H1 (cell line): ENCODE results near the gene SMG7. TPM values are rescaled to one million over a fixed set of nuclear protein-coding genes. Genes with fewer than 3 reads are reported as not detected.

ENCODE experiments used
- CTCF ChIA-PET: fragments of 300-600 bp; sonication (Branson Sonifier 250); formaldehyde crosslinking; loops from one replicate; lab custom pipeline; 2021; ENCODE audit not compliant: partially characterized antibody; lab: Charles Lee
- POLR2A ChIA-PET: fragments of 300-600 bp; sonication (Branson Sonifier 250); formaldehyde crosslinking; loops from one replicate; lab custom pipeline; 2021; ENCODE audit warnings: inconsistent platforms; ENCODE audit not compliant: partially characterized antibody; lab: Charles Lee
- DNase-seq, 2 experiments: peaks; one replicate each; pipeline versions ENCODE4 v3.0.0 to v3.0.0-alpha.2; 2010 to 2022; ENCODE audit warnings: low spot score in 2 of 2, low read depth in 1 of 2, mixed read lengths in 1 of 2
- FAIRE-seq: peaks from 2 replicates; lab custom pipeline; 2011; peaks lifted over from hg19 to GRCh38; lab: Jason Lieb, UNC
- H2AFZ ChIP-seq: 2 replicates; pipeline ENCODE4 v1.8.1; 2012; ENCODE audit warnings: low read length, inconsistent platforms
- H2AK5ac ChIP-seq: 2 replicates; pipeline ENCODE4 v1.6.1; 2013; ENCODE audit warnings: low read depth, low read length
- H2BK120ac ChIP-seq: replicated peaks from 2 replicates; pipeline ENCODE3; 2013; ENCODE audit warnings: low read depth, low read length, inconsistent platforms
- H2BK12ac ChIP-seq: 2 replicates; pipeline ENCODE4 v1.6.1; 2013; ENCODE audit warnings: low read depth, low read length
- H2BK15ac ChIP-seq: 2 replicates; pipeline ENCODE4 v1.6.1; 2013; ENCODE audit warnings: low read length
- H2BK20ac ChIP-seq: 2 replicates; pipeline ENCODE4 v1.6.1; 2013; ENCODE audit warnings: low read length
- H2BK5ac ChIP-seq: 2 replicates; pipeline ENCODE4 v1.6.1; 2013; ENCODE audit warnings: low read depth, low read length
- H3K14ac ChIP-seq: 2 replicates; pipeline ENCODE4 v1.6.1; 2013; ENCODE audit warnings: inconsistent platforms; ENCODE audit not compliant: insufficient read length
- H3K18ac ChIP-seq: 2 replicates; pipeline ENCODE4 v1.6.1; 2013; ENCODE audit warnings: low read length; ENCODE audit errors: extremely low read depth
- H3K23ac ChIP-seq: 2 replicates; pipeline ENCODE4 v1.6.1; 2013; ENCODE audit warnings: inconsistent platforms; ENCODE audit not compliant: insufficient read length
- H3K23me2 ChIP-seq: 2 replicates; pipeline ENCODE4 v1.6.1; 2013; ENCODE audit warnings: low read depth, low read length
- H3K27ac ChIP-seq: 2 replicates; pipeline ENCODE4 v1.6.1; 2011; ENCODE audit warnings: low read depth, low read length, inconsistent platforms
- H3K27me3 ChIP-seq, 4 experiments: replicated peaks in 1 of 4; 1 replicate in 1 of 4; 2 replicates in 3 of 4; pipeline versions ENCODE4 v1.6.1 to v1.8.1; 2011 to 2013; ENCODE audit warnings: low read length in 3 of 4, mild to moderate bottlenecking in 3 of 4, inconsistent platforms in 2 of 4, mixed read lengths in 2 of 4, moderate library complexity in 1 of 4; ENCODE audit not compliant: control insufficient read depth in 3 of 4, insufficient read depth in 3 of 4; ENCODE audit errors: extremely low read depth in 1 of 4
- H3K36me3 ChIP-seq, 4 experiments: 2 replicates each; pipeline versions ENCODE4 v1.6.1 to v1.8.1; 2011 to 2013; ENCODE audit warnings: mild to moderate bottlenecking in 4 of 4, low read length in 3 of 4, moderate library complexity in 2 of 4, control low read depth in 1 of 4, inconsistent platforms in 1 of 4; ENCODE audit not compliant: insufficient read depth in 4 of 4, control insufficient read depth in 2 of 4
- H3K4ac ChIP-seq: replicated peaks from 2 replicates; pipeline ENCODE3; 2013; ENCODE audit warnings: low read length, low read depth, mixed read lengths, inconsistent platforms; ENCODE audit not compliant: insufficient read length
- H3K4me1 ChIP-seq, 4 experiments: replicated peaks in 1 of 4; 1 replicate in 1 of 4; 2 replicates in 3 of 4; pipeline versions ENCODE4 v1.6.1 to v1.8.1; 2011 to 2013; ENCODE audit warnings: low read length in 3 of 4, inconsistent platforms in 2 of 4, mixed read lengths in 1 of 4; ENCODE audit not compliant: insufficient read depth in 4 of 4, control insufficient read depth in 3 of 4
- H3K4me2 ChIP-seq, 2 experiments: 2 replicates each; pipeline versions ENCODE4 v1.6.1 to v1.8.1; 2011 to 2013; ENCODE audit warnings: low read depth in 2 of 2, low read length in 2 of 2, control low read depth in 1 of 2, inconsistent platforms in 1 of 2, mild to moderate bottlenecking in 1 of 2; ENCODE audit not compliant: insufficient read depth in 1 of 2
- H3K4me3 ChIP-seq, 4 experiments: fragments of 200-600, 300-600 bp in 1 of 4; sonication (generic), shearing (Covaris generic), sonication (Bioruptor Twin) in 1 of 4; 2 replicates each; pipeline versions ENCODE4 v1.5.1 to v1.8.1; 2011 to 2016; ENCODE audit warnings: low read length in 4 of 4, low read depth in 3 of 4, control low read depth in 2 of 4, inconsistent platforms in 2 of 4, mild to moderate bottlenecking in 2 of 4, mixed read lengths in 1 of 4, moderate library complexity in 1 of 4; ENCODE audit not compliant: insufficient read depth in 2 of 4; ENCODE audit errors: extremely low read depth in 1 of 4
- H3K56ac ChIP-seq: replicated peaks from 2 replicates; pipeline ENCODE3; 2013; ENCODE audit warnings: low read depth, mild to moderate bottlenecking, mixed read lengths, low read length, inconsistent platforms; ENCODE audit not compliant: insufficient read length
- H3K79me1 ChIP-seq: 2 replicates; pipeline ENCODE4 v1.6.1; 2013; ENCODE audit warnings: low read depth, low read length, control low read depth
- H3K79me2 ChIP-seq, 2 experiments: 2 replicates each; pipeline versions ENCODE4 v1.6.1 to v1.8.1; 2012 to 2013; ENCODE audit warnings: low read length in 2 of 2, mild to moderate bottlenecking in 2 of 2, inconsistent platforms in 1 of 2; ENCODE audit not compliant: insufficient read depth in 2 of 2, control insufficient read depth in 1 of 2
- H3K9ac ChIP-seq, 4 experiments: replicated peaks in 1 of 4; 1 replicate in 1 of 4; 2 replicates in 3 of 4; pipeline versions ENCODE4 v1.6.1 to v1.8.1; 2011 to 2013; ENCODE audit warnings: low read depth in 3 of 4, low read length in 3 of 4, control low read depth in 2 of 4, mild to moderate bottlenecking in 2 of 4, moderate library complexity in 2 of 4, inconsistent platforms in 1 of 4; ENCODE audit errors: extremely low read depth in 1 of 4
- H3K9me3 ChIP-seq, 2 experiments: 2 replicates each; pipeline versions ENCODE4 v1.6.1 to v1.8.1; 2012 to 2013; ENCODE audit warnings: mild to moderate bottlenecking in 2 of 2, moderate library complexity in 2 of 2, control low read depth in 1 of 2, inconsistent platforms in 1 of 2, low read depth in 1 of 2, low read length in 1 of 2, mixed read lengths in 1 of 2; ENCODE audit not compliant: insufficient read depth in 2 of 2
- H4K20me1 ChIP-seq, 2 experiments: replicated peaks in 1 of 2; 2 replicates each; pipeline versions ENCODE3 to v1.8.1; 2011 to 2013; ENCODE audit warnings: inconsistent platforms in 2 of 2, low read length in 2 of 2, mild to moderate bottlenecking in 1 of 2; ENCODE audit not compliant: insufficient read depth in 2 of 2, control insufficient read depth in 1 of 2
- H4K5ac ChIP-seq: 2 replicates; pipeline ENCODE4 v1.6.1; 2013; ENCODE audit warnings: low read length, low read depth, mixed read lengths, inconsistent platforms; ENCODE audit not compliant: insufficient read length
- H4K8ac ChIP-seq: 2 replicates; pipeline ENCODE4 v1.8.0; 2013; ENCODE audit warnings: mild to moderate bottlenecking, moderate library complexity, low read length, inconsistent platforms; ENCODE audit not compliant: insufficient read depth; ENCODE audit errors: extremely low read depth
- H4K91ac ChIP-seq: replicated peaks from 2 replicates; pipeline ENCODE3; 2013; ENCODE audit warnings: low read length, mixed read lengths, inconsistent platforms; ENCODE audit not compliant: insufficient read length
- BCL11A ChIP-seq, 2 experiments: IDR thresholded peaks; one replicate each; pipeline ENCODE4 v1.6.1; 2011; ENCODE audit warnings: low read depth in 2 of 2, low read length in 2 of 2, mild to moderate bottlenecking in 2 of 2
- CBX8 ChIP-seq: fragments of 300-800, 300-1000 bp; sonication (generic); IDR thresholded peaks from 2 replicates; pipeline ENCODE4 v1.7.1; 2016; ENCODE audit warnings: low read depth, low read length, borderline replicate concordance
- CREB1 ChIP-seq: IDR thresholded peaks from 2 replicates; pipeline ENCODE4 v1.6.1; 2012; ENCODE audit warnings: inconsistent platforms
- FOSL1 ChIP-seq: IDR thresholded peaks from 2 replicates; pipeline ENCODE4 v1.6.1; 2011; ENCODE audit warnings: mild to moderate bottlenecking, low read depth, low read length, moderate library complexity; ENCODE audit not compliant: insufficient read depth
- JUND ChIP-seq: IDR thresholded peaks from 2 replicates; pipeline ENCODE4 v1.6.1; 2011; ENCODE audit warnings: mild to moderate bottlenecking, improper control_type of control experiment, low read length
- KDM1A ChIP-seq: fragments of 200-600, 300-600 bp; sonication (generic); IDR thresholded peaks from 2 replicates; pipeline ENCODE4 v1.7.1; 2016; ENCODE audit warnings: mild to moderate bottlenecking, low read length, borderline replicate concordance
- MAFK ChIP-seq: IDR thresholded peaks from 2 replicates; pipeline ENCODE4 v1.6.1; 2012; ENCODE audit warnings: low read depth, mild to moderate bottlenecking, improper control_type of control experiment, low read length
- NRF1 ChIP-seq: IDR thresholded peaks from 2 replicates; pipeline ENCODE4 v1.6.1; 2011; ENCODE audit warnings: mild to moderate bottlenecking, low read depth, low read length, improper control_type of control experiment
- POU5F1 ChIP-seq: IDR thresholded peaks from 2 replicates; pipeline ENCODE4 v1.6.1; 2011; ENCODE audit warnings: low read depth, mild to moderate bottlenecking, low read length, moderate library complexity
- RBBP5 ChIP-seq: IDR thresholded peaks from 2 replicates; pipeline ENCODE4 v1.7.1; 2012; ENCODE audit warnings: low read depth, mild to moderate bottlenecking, inconsistent platforms, low read length, moderate library complexity, borderline replicate concordance
- RNF2 ChIP-seq: fragments of 200-900, 300-1000 bp; sonication (generic); IDR thresholded peaks from 2 replicates; pipeline ENCODE4 v1.7.1; 2016; ENCODE audit warnings: borderline replicate concordance, low read depth, mild to moderate bottlenecking, antibody characterized with exemption, low read length; ENCODE audit not compliant: poor library complexity, severe bottlenecking; ENCODE audit errors: missing control alignments
- SP2 ChIP-seq: IDR thresholded peaks from 2 replicates; pipeline ENCODE4 v1.6.1; 2012; ENCODE audit warnings: mild to moderate bottlenecking, low read length, inconsistent platforms
- TAF7 ChIP-seq: optimal IDR thresholded peaks from 2 replicates; pipeline ENCODE3; 2011; ENCODE audit warnings: low read depth, mild to moderate bottlenecking, inconsistent platforms, low read length, moderate library complexity, borderline replicate concordance
- WGBS, 2 experiments: shearing (Covaris generic) in 1 of 2; methylation state at CpG; one replicate each; pipeline versions ENCODE4 v1.1.6 to v1.1.7; 2013 to 2015; ENCODE audit warnings: low lambda C conversion rate in 2 of 2, mixed read lengths in 2 of 2, inconsistent platforms in 1 of 2, low coverage in 1 of 2, missing lambda C conversion rate in 1 of 2; ENCODE audit not compliant: insufficient replicate concordance in 2 of 2, insufficient coverage in 1 of 2, insufficient read length in 1 of 2; ENCODE audit errors: extremely low coverage in 1 of 2, missing lambda C conversion rate in 1 of 2; 5-methylcytosine and 5-hydroxymethylcytosine counted together
- polyA plus RNA-seq, 7 experiments: library from polyadenylated mRNA; depleted of rRNA in 3 of 7; stranded (reverse) in 5 of 7; unstranded in 2 of 7; fragments of >200 nt in 5 of 7; fragments of 200-250 nt in 2 of 7; gene quantifications; 1 replicate in 5 of 7; 2 replicates in 1 of 7; 4 replicates in 1 of 7; pipeline versions ENCODE4 v1.2.1 to v1.2.3, GENCODE V29; 2011 to 2013; ENCODE audit warnings: missing spikeins in 2 of 7, mixed read lengths in 2 of 7
- total RNA-seq: library from RNA; stranded (reverse); fragmentation: NEBNext Ultra II Directional; extraction: Animal tissue kit (Norgen Biotek cat#: 25700); gene quantifications from 2 replicates; pipeline ENCODE4 v1.2.1, GENCODE V29; 2021
- TF ChIP-seq, protein P1 (sequence below): IDR thresholded peaks from 2 replicates; pipeline ENCODE4 v1.6.1; 2012; ENCODE audit warnings: inconsistent platforms

Gene SMG7
- total and polyA plus RNA-seq, 2 of the 8 experiments (the other 6 are each of a cell fraction or from before 2014, with no cell fraction given): 39.3 to 65.6 TPM

DNA sequence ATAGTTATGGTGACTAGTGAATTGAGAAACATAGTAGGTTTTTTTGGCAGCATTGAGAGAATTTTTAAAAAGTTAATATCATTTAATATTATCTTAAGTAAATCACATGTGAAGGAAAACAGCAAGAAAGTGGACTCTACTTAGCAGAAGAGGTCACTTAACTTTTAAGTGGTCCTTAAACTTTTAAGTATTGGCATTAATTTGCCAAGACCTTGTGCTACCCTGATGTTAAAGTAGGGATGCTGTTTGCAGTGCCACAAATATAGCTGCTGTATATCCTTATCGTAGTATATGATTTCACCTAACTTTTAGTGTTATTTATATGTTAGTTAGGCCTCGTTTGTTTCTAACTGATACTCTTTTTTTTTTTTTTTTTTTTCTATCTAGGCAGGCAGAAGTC, 40.2 kb downstream of the SMG7 start:
- H3K27me3 ChIP-seq: no peaks in the 10 kb centered on the region
- peaks cover 0 to 16% (median 3%) of the 10 kb centered on the region in 4 experiments; a peak in 5 of 8 replicates for H3K36me3 ChIP-seq
- no peak overlapping the region for H2AFZ ChIP-seq
- H3K9ac ChIP-seq: no peak overlapping the region
- no peak for FAIRE-seq
- no peak overlapping the region for H2AK5ac ChIP-seq
- ChIA-PET POLR2A (no interaction called here), CTCF (no interaction called here)
- H2BK120ac ChIP-seq: no peak overlapping the region
- no peak overlapping the region for H3K4me3 ChIP-seq
- WGBS, 2 experiments: 80% methylated on average over 2 of the region's 2 CpGs; no CpG with 5 or more reads in 1 of the 2 experiments
- peaks cover 0 to 48% of the 10 kb centered on the region in 2 experiments; a peak in 2 of 4 replicates for H3K79me2 ChIP-seq
- no peak overlapping the region for H4K5ac ChIP-seq
- H3K79me1 ChIP-seq: peaks cover 2% of the 10 kb centered on the region; the same call in 1 of the 2 replicates
- H4K8ac ChIP-seq: no peak overlapping the region
- no peak overlapping the region for H3K27ac ChIP-seq
- no peaks in the 10 kb centered on the region for H3K23me2 ChIP-seq
- no peak overlapping the region for H2BK5ac ChIP-seq
- H3K14ac ChIP-seq: no peak overlapping the region
- peaks cover 0 to 6% of the 10 kb centered on the region in 2 experiments for H4K20me1 ChIP-seq
- H3K23ac ChIP-seq: no peak overlapping the region
- H3K4me1 ChIP-seq: no peaks in the 10 kb centered on the region
- no peak overlapping the region for H2BK15ac ChIP-seq
- H3K18ac ChIP-seq: no peak overlapping the region
- H3K4ac ChIP-seq: no peak overlapping the region
- no peaks in the 10 kb centered on the region for H3K9me3 ChIP-seq
- no peak overlapping the region for H2BK20ac ChIP-seq
- H4K91ac ChIP-seq: no peak overlapping the region
- no peak overlapping the region for H2BK12ac ChIP-seq
- no peak for DNase-seq
- no peak overlapping the region for H3K4me2 ChIP-seq
- H3K56ac ChIP-seq: no peak overlapping the region
- TF ChIP-seq SP2 (no peak), CBX8 (no peak), JUND (no peak), BCL11A (IDR thresholded peaks at IDR 0.05; ENCODE audit: low read depth in 2 of 2, low read length in 2 of 2) (no peak), RBBP5 (no peak), NRF1 (no peak), MAFK (no peak), CREB1 (no peak), FOSL1 (no peak), POU5F1 (no peak), KDM1A (no peak), TAF7 (no peak), RNF2 (no peak)
- TF ChIP-seq, protein P1, sequence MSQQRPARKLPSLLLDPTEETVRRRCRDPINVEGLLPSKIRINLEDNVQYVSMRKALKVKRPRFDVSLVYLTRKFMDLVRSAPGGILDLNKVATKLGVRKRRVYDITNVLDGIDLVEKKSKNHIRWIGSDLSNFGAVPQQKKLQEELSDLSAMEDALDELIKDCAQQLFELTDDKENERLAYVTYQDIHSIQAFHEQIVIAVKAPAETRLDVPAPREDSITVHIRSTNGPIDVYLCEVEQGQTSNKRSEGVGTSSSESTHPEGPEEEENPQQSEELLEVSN: no peak
